ENCODE results near the gene PDCD1. TPM values are rescaled to one million over a fixed set of nuclear protein-coding genes. Genes with fewer than 3 reads are reported as not detected.
"Not testable (repeated sequence)": the region's sequence is repeated elsewhere in the genome, so short reads cannot be mapped to it uniquely, and the experiment has no call there.

Gene PDCD1
- total RNA-seq, 1 experiment from 2014 or later, result not detected

DNA sequence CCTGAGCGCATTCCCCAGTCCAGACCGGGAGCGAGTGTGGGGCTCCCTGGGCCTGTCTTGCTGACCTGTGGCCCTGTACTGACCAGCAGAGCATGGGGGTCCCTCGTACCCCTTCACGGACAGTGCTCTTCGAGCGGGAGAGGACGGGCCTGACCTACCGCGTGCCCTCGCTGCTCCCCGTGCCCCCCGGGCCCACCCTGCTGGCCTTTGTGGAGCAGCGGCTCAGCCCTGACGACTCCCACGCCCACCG, 44.4 kb downstream of the PDCD1 start:
- no peak for DNase-seq (ENCODE audit: low read depth, low spot score)
- in situ Hi-C loops (cut with HindIII; ENCODE audit: low pct_unique_long_range_greater_than_20kb, low sequenced_read_pairs), result no loop called here

DNA sequence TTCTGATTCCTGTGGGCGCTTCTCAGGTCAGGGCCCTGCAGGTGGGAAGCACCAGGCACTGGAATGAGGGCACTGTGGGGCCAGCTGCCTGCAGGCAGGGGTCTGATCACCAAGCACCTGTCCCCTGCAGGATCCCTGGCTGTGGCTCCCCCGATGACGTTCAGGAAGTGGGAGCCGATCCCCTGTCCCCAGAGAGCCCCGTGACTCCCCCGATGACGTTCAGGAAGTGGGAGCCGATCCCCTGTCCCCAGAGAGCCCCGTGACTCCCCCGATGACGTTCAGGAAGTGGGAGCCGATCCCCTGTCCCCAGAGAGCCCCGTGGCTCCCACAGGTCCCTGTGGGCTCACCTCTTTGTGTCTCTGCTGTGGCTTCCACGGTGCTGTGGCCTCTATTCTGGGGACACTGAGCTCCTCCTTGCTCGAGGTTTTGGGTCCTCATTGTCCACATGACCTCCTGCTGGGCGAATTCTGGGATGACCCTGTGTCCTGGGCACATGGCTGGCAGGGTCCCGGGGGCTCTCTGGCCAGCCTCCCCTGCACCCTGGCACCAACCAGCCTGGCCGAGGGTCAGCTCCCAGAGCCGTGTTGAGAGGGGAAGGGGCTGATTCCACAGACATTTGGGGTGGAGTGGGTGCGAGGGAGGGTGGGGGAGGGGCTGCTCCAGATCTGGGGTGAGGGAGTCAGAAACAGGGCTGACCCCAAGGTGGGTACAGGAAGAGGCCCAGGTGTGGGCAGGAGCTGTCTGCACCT, 44.9 kb downstream of the PDCD1 start:
- no peak for DNase-seq (ENCODE audit: low read depth, low spot score)
- in situ Hi-C loops (cut with HindIII; ENCODE audit: low pct_unique_long_range_greater_than_20kb, low sequenced_read_pairs), result no loop called here

DNA sequence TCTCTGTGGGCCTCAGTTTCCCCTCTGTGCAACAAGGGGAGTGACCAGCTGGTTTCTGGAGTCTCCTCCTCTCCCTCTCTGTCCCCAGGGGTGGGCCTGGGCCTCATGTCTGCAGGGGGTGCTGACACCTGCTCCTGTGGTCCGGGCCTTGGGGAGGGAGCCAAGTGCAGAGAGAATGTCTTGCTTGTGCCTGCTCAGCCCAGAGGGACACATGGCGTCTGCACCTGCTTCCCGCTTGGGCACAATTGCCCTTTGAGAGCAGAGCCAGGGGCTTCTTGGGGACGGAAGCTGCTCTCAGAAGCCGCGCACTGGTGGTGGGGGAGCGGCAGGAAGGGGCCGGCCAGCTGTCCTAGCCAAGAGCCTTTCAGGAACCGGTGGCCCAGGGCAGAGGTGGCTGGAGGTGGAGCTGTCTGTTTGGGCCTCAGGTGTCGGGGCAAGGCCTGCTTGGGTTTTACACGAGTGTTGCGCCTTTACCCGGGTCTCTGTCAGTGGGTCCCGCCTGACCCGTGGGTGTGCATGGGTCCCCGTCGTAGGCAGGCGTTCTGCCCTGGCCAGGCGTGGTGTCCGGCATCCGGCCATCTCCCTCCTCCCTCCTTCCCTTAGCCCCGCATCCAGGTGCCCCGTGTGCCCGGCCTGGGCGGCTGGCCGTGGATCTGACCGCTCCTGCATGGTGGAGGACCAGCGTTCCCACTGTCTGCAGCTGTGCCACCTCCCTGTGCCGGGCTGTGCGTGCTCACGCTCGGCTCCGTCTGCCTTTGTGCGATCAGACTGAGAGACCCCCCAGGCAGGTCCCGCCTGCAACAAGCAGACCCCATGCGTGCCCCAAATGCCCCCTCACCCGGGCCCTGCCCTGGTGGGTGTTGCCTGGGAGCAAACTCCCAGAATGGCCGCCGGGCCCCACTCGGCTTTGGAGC, 45.7 kb downstream of the PDCD1 start:
- no peak for DNase-seq (ENCODE audit: low read depth, low spot score)
- in situ Hi-C loops (cut with HindIII; ENCODE audit: low pct_unique_long_range_greater_than_20kb, low sequenced_read_pairs), result no loop called here

DNA sequence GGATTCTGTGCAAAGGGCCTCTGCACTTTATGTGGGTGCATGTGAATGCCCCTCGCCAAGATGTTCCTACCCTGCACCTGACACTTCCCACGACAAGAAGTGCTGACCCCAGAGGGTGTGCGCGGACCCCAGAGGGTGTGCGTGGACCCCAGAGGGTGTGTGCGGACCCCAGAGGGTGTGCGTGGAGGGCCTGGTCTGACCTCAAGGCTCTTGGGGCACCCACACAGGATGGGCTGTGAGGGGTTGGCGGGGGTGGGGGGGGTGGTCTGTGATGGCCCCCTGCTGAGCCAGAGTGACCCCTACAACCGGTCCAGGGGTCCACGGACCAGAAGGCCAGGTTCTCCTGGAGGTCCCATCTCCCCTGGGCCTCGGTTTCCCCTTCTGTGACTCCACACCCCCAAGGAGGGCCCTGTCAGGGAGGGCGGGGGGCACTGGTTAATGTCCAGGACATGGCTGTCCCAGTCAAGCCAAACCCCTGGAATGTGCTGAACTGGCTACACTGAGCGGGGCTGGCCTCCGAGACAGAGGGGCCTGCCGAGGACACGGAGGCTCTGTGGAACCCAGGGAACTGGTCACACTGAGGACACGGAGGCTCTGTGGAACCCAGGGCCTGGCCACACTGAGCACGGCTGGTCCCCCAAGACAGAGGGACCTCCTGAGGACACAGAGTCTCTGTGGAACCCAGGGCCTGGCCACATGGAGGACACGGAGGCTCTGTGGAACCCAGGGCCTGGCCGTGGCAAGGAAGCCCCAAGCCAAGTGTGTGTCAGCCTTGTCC, 46.6 kb downstream of the PDCD1 start:
- in situ Hi-C loops (cut with HindIII; ENCODE audit: low pct_unique_long_range_greater_than_20kb, low sequenced_read_pairs), result no loop called here
- no peak for DNase-seq (ENCODE audit: low read depth, low spot score)

DNA sequence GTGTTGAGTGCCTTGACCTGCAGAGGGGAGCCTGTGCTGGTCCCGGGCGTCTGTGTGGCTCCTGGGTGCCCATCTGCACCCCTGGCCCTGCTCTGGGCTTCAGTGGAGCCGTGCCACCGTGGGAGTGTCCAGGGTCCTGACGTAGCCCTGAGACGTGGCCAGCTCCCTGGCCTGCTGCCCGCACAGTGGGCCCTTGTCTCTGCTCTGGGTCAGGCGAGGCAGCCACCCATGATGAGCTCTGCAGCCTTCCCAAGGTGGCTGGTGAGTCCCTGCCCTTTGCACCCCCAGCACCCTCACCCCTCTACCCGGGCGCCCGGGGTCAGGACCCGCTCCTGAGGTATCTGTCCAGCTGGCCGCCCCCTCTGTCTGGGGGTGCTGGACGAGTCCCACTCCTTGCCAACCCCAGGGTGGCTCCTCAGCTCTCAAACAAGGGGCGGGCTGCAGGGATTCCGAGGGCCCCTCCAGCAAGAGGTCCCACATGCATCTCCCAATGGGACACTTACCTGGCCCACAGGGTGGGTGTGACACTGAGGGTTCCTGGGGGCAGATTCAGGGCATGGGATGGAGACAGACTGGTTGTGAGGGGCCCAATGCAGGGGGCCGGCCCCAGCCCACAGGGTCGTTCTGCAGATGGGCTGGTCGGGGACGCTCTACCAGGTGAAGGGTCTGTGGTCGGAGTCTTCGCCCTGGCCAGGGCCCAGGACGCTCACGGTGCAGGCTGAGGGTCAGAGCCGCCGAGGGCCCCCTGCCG, 47.3 kb downstream of the PDCD1 start:
- in situ Hi-C loops (cut with HindIII; ENCODE audit: low pct_unique_long_range_greater_than_20kb, low sequenced_read_pairs), result no loop called here
- no peak for DNase-seq (ENCODE audit: low read depth, low spot score)

DNA sequence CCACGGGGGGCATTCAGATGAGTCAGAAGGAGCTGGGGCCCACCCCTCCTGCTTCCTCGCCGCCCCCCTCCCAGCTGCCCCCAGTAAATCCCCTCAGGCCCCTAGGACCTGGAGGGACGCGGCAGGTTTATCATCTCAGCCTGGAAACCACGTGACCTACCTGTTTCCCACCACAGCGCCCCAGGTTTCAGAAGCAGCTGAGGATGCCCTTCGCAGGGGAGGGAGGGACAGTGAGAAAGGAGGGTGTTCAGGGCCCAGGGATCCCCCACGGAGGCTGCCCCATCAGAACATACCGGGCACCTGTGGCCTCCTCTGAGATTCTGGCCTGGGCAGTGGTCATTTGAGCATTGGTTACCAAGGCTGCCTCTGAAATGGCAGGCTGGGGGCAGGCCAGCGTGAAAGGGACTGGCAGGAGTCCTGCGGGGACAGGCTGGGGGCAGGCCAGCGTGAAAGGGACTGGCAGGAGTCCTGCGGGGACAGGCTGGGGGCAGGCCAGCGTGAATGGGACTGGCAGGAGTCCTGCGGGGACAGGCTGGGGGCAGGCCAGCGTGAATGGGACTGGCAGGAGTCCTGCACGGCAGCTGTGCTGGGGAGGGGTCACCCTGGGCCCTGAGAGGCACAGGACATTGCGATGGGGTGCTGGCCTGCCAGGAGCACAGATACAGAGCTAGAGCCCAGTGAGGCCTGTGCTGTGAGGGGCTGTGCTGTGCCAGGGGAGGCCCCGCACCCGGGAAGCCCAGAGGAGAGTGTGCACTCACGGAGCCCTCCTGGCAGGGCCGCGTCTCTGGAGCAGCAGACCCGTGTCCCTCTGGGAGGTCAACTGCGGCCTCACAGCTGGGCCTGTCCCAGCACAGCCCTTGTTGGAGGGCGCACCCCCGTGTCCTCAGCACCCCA, 48.1 kb downstream of the PDCD1 start:
- in situ Hi-C loops (cut with HindIII; ENCODE audit: low pct_unique_long_range_greater_than_20kb, low sequenced_read_pairs), result no loop called here
- DNase-seq (ENCODE audit: low read depth, low spot score), result no peak

DNA sequence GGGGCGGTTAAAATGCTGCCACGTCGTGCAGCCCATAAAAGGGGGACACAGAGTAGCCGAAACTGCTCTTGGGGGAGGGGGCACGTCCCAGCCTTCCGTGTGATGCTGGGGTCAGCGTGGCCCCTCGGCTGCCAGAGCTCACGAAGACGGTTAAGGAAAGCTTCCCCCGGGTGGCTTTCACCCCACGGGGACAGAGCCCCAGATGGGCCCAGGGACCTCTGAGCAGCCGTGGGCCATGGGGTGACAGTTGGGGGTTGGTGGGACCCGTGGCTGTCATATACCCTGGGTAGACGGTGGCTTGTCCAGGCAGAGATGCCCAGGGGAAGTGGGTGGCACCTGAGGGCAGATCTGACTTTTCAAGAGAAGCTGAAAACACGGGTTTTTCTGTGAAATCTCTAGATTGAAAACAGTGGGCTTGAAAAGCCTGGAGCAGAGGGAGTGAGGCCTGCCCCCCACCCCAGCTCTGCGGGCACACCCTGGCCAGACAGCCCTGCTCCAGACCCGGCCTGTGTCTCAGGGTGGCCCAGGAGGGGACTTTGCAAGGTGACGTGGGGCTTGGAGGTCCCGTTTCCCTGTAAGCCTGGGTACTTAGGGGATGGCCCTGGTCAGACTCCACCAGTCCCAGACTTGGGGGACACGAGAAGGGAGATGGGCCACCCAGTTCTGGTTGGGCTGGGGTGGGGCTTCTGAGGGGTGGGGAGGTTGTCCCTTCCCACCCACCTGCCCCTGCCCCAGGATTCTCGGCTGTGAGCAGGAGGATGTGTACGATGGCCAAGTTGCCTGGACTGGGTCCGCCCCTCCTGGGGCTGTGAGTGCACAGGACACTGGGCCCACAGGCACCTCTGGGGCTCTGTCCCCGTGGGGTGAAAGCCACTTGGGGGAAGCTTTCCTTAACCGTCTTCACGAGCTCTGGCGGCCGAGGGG, 49.0 kb downstream of the PDCD1 start:
- no peak for DNase-seq (ENCODE audit: low read depth, low spot score)
- in situ Hi-C loops (cut with HindIII; ENCODE audit: low pct_unique_long_range_greater_than_20kb, low sequenced_read_pairs), result no loop called here

DNA sequence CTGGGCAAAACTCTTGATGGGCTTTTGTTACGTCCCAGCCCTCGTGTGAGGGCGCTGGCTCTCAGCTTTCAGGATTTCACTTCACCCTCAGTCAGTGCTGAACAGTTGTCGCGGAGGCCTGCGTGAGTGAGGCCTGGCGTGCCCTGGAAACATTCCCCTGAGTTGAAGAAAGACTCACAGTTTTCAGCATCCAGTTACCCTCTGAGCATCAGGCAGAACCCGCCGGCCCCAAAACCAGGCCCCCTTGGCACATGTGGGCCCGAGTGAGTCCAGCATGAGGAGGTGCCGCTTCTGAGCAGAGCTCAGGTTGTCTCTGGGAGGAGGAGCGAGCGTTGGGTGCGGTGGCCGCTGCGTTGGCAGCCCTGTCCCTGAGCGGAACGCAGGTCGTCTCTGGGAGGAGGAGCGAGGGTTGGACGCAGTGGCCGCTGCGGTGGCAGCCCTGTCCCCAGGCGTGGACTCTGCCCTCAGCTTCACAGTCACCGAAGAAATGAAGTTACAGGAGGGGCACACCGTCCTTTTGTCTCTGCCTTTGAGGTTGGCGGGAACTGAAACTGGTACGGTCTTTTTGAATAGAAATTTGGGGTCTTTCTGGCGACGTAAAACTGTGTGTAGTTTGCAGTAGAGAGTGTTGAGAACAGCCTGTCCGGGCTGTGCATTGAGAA, 49.8 kb downstream of the PDCD1 start, which contains the start of gene NEU4:
Gene NEU4 (plus strand): TSS at position 473 of the 662 bp plus-strand sequence. CDS start 5,292 bp downstream, outside the sequence.
- DNase-seq (ENCODE audit: low read depth, low spot score), result no peak
- in situ Hi-C loops (cut with HindIII; ENCODE audit: low pct_unique_long_range_greater_than_20kb, low sequenced_read_pairs), result no loop called here

DNA sequence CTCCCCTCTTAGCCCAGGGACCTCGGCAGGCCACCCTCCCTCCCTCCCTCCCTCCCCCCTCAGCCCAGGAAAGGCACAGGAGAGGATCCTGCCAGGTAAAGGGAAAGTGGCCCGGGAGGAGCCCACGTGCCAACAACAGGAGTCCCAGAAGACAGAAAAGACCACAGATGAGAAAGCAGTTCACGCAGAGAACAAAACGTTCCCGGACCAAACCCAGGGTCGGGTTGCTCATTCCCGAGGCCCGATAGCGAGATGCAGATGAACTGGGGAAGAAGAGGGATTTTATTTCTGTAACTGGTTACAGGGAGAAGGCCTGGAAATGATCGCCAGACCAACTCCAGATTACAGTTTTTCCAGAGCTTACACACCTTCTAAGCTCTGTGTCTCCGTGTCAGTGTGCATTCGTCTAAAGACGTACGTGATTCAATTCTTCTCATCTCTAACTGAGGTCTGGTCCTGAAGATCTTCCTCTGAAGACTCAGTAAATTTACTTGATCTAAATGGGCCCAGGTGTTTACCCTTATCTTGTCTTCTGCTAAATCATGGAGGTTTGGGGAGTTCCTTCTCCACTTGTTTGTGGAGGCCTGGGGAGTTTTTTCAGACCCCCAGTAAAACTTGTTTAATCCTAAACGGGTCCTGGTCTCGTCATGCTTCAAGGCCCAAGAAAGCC, 50.5 kb downstream of the PDCD1 start:
- in situ Hi-C loops (cut with HindIII; ENCODE audit: low pct_unique_long_range_greater_than_20kb, low sequenced_read_pairs), result no loop called here
- no peak for DNase-seq (ENCODE audit: low read depth, low spot score)

DNA sequence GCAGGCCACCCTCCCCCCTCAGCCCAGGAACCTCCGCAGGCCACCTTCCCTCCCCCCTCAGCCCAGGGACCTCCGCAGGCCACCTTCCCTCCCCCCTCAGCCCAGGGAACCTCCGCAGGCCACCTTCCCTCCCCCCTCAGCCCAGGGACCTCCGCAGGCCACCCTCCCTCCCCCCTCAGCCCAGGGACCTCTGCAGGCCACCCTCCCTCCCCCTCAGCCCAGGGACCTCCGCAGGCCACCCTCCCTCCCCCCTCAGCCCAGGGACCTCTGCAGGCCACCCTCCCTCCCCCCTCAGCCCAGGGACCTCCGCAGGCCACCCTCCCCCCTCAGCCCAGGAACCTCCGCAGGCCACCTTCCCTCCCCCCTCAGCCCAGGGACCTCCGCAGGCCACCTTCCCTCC, 52.5 kb downstream of the PDCD1 start:
- in situ Hi-C loops (cut with HindIII; ENCODE audit: low pct_unique_long_range_greater_than_20kb, low sequenced_read_pairs); DNase-seq (ENCODE audit: low read depth, low spot score): not testable (repeated sequence)

DNA sequence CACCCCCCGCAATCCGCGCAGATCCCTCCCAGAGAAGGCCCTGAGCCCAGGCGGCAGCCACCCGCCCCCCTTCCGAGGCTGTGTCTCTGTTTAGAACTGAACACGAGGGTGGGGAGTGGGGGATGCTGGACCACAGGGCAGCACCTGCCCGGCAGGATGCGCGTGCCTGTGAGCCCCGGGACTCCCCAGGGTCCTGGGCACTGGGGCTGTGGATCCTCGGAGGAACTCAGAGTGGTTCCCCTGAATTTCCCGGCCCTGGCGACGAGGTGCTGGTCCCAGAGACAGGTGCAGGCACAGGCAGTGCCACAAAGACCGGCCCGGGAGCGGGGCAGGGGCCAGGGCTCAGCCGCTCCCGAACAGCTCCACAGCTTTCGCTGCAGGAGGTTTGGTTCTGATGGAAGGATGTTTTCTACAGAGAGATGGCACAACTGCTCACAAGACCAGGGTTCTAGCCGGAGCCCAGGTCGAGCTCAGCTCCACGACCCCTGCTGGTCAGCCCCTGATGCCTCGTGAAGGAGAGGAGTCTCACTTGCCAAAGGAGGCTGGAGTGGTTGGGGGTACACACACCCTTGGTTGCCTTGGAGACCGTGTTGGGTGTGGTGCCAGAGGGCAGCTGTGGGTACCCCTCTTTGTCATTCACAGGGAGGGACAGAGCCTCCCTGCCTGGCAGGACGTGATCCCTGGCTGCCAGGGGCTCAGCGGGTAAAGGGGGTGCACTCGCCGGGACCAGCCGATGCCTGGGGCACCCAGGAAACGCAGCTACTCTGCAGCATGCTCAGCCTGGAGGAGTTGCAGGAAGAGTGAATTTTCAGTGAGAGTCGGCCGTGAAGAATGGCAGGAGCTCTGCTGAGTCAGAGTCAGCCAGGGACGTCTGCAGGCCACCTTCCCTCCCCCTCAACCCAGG, 54.1 kb downstream of the PDCD1 start:
- no peak for DNase-seq (ENCODE audit: low read depth, low spot score)
- in situ Hi-C loops (cut with HindIII; ENCODE audit: low pct_unique_long_range_greater_than_20kb, low sequenced_read_pairs), result no loop called here

DNA sequence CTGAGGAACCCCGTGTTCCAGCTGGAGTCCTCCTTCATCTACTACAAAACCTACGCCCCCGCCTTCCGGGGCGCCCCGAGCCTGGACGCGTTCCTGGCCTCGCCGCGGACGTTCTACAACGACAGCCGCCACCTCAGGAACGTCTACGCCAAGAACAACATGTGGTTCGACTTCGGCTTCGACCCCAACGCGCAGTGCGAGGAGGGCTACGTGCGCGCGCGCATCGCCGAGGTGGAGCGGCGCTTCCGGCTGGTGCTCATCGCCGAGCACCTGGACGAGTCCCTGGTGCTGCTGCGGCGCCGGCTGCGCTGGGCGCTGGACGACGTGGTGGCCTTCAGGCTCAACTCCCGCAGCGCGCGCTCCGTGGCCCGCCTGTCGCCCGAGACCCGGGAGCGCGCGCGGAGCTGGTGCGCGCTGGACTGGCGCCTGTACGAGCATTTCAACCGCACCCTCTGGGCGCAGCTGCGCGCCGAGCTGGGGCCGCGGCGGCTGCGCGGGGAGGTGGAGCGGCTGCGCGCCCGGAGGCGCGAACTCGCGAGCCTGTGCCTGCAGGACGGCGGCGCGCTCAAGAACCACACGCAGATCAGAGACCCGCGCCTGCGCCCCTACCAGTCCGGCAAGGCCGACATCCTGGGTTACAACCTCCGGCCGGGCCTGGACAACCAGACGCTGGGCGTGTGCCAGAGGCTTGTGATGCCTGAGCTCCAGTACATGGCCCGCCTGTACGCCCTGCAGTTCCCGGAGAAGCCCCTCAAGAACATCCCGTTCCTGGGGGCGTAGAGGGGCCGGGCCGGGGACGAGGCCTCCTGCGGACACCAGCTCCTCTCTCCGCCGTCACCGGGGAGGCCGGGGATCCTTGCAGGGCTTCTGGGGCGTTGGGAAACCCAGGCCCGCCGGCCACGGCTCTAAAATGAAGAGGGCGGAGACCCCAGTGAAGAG, 55.0 kb downstream of the PDCD1 start:
- in situ Hi-C loops (cut with HindIII; ENCODE audit: low pct_unique_long_range_greater_than_20kb, low sequenced_read_pairs), result no loop called here
- DNase-seq (ENCODE audit: low read depth, low spot score), result no peak

Measured in SK-MEL-5 (cell line).